Stimulated activated CD8-positive, alpha-beta memory T cell treated with anti-CD3 and anti-CD28 coated beads, Interleukin-4, amount 100 ng/mL, for 4 hours (primary cell): ENCODE data around the gene ATCAY.
"Not testable (repeated sequence)": the region's sequence is repeated elsewhere in the genome, so short reads cannot be mapped to it uniquely, and the experiment has no call there.

Source experiments
- DNase-seq, 2 donors: peaks; one replicate each; pipeline ENCODE4 v3.0.0-alpha.2; 2020; ENCODE audit warnings: low read depth in 2 of 2, low spot score in 1 of 2

The ATCAY gene

DNA sequence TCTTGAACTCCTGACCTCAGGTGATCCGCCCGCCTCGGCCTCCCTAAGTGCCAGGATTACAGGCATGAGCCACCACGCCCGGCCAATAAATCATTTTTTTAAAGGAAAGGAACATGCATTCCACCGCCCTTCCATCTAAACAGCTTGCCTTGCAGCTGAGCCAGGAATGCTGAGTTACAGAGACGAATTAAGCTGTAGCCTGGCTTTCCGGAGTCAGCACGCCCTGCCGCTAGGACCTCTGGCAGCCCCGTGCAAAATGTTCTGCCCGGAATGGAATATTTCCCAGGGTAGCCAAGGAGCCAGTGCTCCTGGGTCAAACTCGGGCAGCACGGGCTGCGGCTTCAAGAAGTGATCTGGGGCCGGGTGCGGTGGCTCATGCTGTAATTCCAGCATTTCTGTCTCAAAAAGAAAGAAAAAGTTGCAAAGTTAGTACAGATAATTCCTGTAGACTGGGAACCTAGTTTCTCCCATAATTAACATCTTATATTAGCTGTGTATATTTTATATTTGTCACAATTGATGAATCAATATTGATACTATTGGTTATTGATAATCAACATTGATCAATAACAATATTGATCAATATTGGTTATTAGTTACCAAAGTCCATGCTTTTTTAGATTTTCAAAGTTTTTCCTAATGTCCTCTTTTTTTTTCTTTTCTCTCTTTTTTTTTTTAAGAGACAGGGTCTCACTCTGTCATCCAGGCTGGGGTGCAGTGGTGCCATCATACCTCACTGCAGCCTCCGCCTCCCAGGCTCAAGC, 19.2 kb downstream of the ATCAY start:
- DNase-seq: no peak

GRCh38 chr19:3902317-3902973, 22.0 kb downstream of the ATCAY start:
- no peak for DNase-seq

DNA sequence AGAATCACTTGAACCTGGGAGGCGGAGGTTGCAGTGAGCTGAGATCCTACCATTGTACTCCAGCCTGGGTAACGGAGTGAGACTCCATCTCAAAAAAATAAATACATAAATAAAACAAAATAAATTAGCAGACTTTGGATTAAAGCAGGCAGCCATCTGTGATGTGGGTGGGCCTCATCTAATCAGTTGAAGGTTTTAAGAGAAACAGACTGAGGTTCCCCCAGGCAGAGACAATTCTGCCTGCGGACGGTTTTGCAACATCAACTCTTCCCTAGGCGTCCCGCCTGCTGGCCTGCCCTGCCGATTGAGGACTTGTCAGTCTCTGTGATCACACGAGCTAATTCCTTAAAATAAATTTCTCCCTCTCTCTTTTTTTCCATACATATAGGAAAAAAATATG, 23.7 kb downstream of the ATCAY start:
- DNase-seq: no peak

DNA sequence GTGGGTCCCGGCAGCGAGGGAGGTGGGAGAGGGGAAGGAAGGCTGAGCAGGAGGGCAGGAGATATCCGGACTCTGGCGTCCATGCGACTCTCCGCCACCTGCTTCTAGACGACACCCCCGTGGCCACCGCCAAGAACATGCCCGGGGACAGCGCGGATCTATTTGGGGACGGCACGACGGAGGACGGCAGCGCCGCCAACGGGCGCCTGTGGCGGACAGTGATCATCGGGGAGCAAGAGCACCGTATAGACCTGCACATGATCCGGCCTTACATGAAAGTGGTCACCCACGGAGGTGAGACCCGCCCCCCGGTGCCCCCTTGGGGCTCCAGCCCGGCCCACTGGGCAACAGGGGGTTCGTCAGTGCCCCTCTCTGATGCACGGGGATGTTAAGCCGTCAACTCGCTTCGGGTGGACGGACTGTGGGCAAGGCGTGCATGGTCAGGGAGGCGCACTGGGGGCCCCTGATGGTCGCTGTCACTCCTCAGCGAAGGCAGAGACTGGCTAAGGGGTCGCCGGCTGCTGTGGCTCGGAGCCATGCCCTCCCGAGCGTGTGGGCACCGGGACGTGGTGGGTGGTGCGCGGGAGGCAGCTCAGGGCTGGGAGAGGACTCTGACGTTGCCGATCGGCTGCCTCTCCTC, 27.3 kb downstream of the ATCAY start:
- DNase-seq: no peak

DNA sequence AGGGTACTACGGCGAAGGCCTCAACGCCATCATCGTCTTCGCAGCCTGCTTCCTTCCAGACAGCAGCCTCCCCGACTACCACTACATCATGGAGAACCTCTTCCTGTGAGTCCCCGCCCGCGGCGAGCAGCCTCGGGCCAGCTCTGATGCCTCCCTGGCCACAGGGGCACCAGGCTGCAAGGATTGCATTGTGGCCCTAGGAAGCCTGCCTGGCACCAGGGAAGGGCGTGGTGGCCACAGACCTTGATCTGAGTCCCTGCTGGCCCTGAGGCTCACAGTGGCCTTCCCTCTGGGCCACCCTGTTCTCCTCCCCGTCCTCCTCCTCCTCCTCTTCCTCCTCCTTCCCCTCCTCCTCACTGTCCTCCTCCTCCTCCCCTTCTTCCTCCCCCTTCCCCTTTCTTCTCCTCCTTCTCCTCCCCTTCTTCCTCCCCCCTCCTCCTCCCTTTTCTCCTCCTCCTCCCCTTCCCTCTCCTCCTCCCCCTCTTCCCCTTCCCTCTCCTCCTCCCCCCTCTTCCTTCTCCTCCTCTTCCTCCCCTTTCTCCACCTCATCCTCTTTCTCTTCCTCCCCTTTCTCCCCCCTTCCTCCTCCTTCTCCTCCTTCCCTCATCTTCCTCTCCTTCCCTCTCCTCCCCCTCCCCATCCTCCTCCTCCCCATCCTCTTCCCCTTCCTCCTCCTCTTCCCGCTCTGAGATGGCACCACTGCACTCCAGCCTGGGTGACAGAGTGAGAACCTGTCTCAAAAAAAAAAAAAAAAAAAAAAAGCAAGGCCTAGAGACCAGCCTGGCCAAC, 28.0 kb downstream of the ATCAY start:
- DNase-seq: no peak

DNA sequence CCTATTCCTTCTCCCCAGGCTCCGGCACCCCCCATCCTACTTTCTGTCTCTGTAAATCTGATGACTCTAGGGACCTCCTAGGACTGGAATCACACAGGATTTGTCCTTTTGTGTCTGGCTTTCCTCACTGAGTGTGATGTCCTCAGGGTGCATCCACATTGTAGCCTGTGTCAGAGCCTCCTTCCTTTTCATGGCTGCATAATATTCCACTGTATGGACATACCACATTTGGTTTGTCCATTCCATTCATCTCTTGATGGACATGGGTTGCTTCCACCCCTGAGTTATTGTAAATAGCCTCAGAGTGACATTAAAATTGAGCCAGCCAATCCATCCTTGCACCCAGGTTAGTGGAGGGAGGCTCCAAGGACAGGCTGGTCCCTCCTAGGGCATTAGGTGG, 29.6 kb downstream of the ATCAY start:
- DNase-seq: no peak

GRCh38 chr19:3914199-3914598, 33.7 kb downstream of the ATCAY start:
- DNase-seq: no peak

GRCh38 chr19:3916033-3916432, 35.5 kb downstream of the ATCAY start:
- no peak for DNase-seq

GRCh38 chr19:3919793-3920192, 39.3 kb downstream of the ATCAY start:
- no peak for DNase-seq

DNA sequence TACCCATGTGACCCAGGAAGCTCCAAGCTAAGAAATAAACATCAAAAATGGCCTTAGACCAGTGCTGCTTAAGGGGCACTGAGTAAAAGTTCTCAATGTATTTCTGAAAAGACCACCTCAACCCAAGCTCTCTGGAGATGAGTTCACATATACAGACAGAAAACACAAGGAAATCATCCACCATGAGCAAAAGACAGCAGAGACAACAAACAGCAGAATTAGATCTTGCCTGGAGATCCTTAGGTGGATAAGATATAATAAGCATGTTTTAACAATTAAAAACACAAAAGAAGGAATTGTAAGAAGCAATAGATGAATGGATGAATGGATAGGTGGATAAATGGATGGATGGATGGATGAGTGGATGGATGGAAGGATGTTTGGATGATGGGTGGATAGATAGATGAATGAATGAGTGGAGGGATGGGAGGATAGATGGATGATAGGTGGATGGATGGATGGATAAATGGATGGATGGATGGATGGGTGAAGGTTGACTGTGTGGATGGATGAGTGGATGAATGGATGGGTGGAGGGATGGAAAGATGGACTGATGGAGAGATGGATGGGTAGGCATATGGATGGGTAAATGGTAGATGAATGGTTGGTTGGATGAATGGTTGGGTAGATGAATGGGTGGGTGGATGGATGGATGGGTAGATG, 42.7 kb downstream of the ATCAY start:
- DNase-seq: no peak

DNA sequence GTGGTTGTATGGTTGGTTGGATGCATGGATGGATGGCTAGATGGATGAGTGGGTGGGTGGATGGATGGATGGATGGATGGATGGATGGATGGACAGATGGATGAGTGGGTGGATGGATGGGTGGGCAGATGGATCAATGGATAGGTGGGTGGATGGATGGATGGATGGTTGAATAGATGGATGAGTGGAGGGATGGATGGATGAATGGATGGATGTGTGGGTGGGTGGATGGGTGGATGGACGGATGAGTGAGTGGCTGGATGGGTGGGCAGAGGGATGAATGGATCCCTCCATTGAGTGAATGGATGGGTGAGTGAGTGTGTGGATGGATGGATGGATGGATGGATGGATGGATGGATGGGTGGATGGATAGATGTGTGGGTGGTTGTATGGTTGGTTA, 43.4 kb downstream of the ATCAY start:
- DNase-seq: no peak

GRCh38 chr19:3931041-3931440, 50.6 kb downstream of the ATCAY start:
- DNase-seq: no peak

GRCh38 chr19:3932931-3933810, 52.7 kb downstream of the ATCAY start, which contains the start of gene NMRK2:
TSS of gene NMRK2 (plus strand) at chr19:3933069. CDS start at chr19:3933672, 603 bp downstream.
- DNase-seq: no peak

- DNase-seq: no peak
These were observed 56.3 kb downstream of the ATCAY start for GRCh38 chr19:3936506-3937442.

DNA sequence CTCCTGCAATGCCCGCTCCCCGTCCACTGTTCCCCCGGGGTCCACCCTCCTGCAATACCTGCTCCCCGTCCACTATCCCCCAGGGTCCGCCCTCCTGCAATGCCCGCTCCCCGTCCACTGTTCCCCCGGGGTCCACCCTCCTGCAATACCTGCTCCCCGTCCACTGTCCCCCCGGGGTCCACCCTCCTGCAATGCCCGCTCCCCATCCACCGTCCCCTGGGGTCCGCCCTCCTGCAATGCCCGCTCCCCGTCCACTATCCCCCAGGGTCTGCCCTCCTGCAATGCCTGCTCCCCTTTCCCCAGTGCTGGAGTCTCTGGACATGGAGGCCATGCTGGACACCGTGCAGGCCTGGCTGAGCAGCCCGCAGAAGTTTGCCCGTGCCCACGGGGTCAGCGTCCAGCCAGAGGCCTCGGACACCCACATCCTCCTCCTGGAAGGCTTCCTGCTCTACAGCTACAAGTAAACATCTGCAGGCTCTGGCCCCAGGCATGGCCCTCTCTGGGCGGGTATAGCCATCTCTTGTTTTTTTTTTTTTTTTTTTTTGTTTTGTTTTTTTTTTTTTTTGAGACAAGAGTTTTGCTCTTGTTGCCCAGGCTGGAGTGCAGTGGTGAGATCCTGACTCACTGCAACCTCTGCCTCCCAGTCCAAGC, 57.9 kb downstream of the ATCAY start:
- not testable (repeated sequence) for DNase-seq

- DNase-seq: no peak
These were observed 62.4 kb downstream of the ATCAY start for GRCh38 chr19:3942790-3943409.

DNA sequence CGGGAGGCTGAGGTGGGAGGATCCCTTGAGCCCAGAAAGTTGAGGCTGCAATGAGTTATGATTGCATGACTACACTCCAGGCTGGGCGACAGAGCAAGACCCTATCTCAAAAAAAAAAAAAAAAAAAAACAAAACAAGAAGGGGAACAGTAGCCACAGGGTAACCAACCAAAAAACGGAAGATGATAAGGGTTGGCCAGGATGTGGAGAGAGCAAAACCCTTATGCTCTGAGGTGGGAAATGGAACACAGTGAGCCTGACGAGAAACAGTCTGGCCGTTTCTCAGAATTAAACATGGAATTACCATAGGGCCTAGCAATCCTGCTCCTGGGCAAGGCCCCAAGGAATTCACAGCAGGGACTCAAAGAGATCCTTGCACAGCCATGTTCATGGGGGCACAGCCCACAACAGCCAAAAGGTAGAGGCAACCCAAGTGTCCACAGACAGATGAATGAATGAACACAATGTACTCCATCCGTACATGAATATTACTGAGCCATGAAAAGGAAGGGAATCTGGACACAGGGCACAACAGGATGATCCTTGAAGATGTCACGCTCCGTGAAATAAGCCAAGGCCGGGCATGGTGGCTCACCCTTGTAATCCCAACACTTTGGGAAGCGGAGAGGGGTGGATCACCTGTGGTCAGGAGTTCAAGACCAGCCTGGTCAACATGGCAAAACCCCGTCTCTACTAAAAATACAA, 63.7 kb downstream of the ATCAY start:
- no peak for DNase-seq
